Right lobe of liver (tissue), 4 donors: ENCODE data around the gene SKP2.

Source experiments
- CTCF ChIP-seq, 4 donors: fragments of 200-600 bp in 3 of 4; fragments of 450-650 bp in 1 of 4; IDR thresholded peaks; one replicate each; pipeline versions ENCODE4 v1.5.1 to v1.8.0; 2016 to 2022; ENCODE audit warnings: antibody characterized with exemption in 4 of 4, mild to moderate bottlenecking in 2 of 4
- POLR2A ChIP-seq: fragments of 450-650 bp; IDR thresholded peaks from one replicate; pipeline ENCODE4 v1.6.1; 2017; ENCODE audit warnings: antibody characterized with exemption, mild to moderate bottlenecking
- donor health status: DM: no; HTN: no; CAD: no.
- donor health status: DM: no; HTN: no; CAD: no.
- donor health status: DM: no; HTN: yes; CAD: no.

- TF ChIP-seq POLR2A (no peak), CTCF (IDR thresholded peaks at IDR 0.05) (no peak)
Observed at GRCh38 chr5:36136581-36136980, 15.3 kb upstream of the SKP2 start.
